K562 (cell line): ENCODE measurements around the gene ZFAND3. TPM values are rescaled to one million over a fixed set of nuclear protein-coding genes. Genes with fewer than 3 reads are reported as not detected.
"Not testable (repeated sequence)": the region's sequence is repeated elsewhere in the genome, so short reads cannot be mapped to it uniquely, and the experiment has no call there.

ENCODE experiments used
- ATAC-seq: fragments of 200-7000 bp; cut with Tn5 transposase; 3 replicates; pipeline ENCODE4 v1.9.1; 2020; ENCODE audit warnings: moderate library complexity
- BruUV-seq: library from RNA; stranded (reverse); fragments of 400-500 nt; replicated peaks from 2 replicates; lab custom pipeline; 2021; lab: Mats Ljungman, UMichigan
- CTCF ChIA-PET: fragments of 300-600 bp; formaldehyde crosslinking; extraction: SDS; loops from one replicate; lab custom pipeline; 2021; ENCODE audit warnings: low intra/inter-chr PET ratio; lab: Yijun Ruan, JAX
- POLR2A ChIA-PET: fragments of 300-600, 350-650 bp; sonication (Branson Sonifier 250); formaldehyde crosslinking; extraction: SDS; loops from one replicate; lab custom pipeline; 2021; ENCODE audit warnings: antibody characterized with exemption, inconsistent platforms; lab: Yijun Ruan, JAX
- DNase-seq, 4 experiments: peaks; one replicate each; pipeline versions ENCODE4 v3.0.0 to v3.0.0-alpha.2; 2011 to 2018; ENCODE audit warnings: low spot score in 3 of 4, mixed read lengths in 3 of 4; ENCODE audit errors: extremely low read depth in 1 of 4
- FAIRE-seq: peaks from 2 replicates; lab custom pipeline; 2011; peaks lifted over from hg19 to GRCh38; lab: Jason Lieb, UNC
- H2AFZ ChIP-seq: 2 replicates; pipeline ENCODE4 v1.6.0; 2011; ENCODE audit warnings: low read depth, low read length, control low read depth, inconsistent platforms
- H3K27ac ChIP-seq: fragments of 200-600 bp; 3 replicates; pipeline ENCODE4 v1.8.0; 2011; ENCODE audit warnings: low read depth, mild to moderate bottlenecking, control low read depth, inconsistent platforms, low read length, moderate library complexity, mixed read lengths; ENCODE audit errors: extremely low read depth
- H3K27me3 ChIP-seq, 2 experiments: fragments of 300-600 bp in 1 of 2; 2 replicates in 1 of 2; 3 replicates in 1 of 2; pipeline versions ENCODE4 v1.6.0 to v1.8.0; 2011; ENCODE audit warnings: inconsistent platforms in 2 of 2, low read length in 2 of 2, mild to moderate bottlenecking in 1 of 2, mixed read lengths in 1 of 2, moderate library complexity in 1 of 2; ENCODE audit not compliant: control insufficient read depth in 2 of 2, insufficient read depth in 2 of 2
- H3K36me3 ChIP-seq: fragments of 300-600 bp; 3 replicates; pipeline ENCODE4 v1.8.0; 2011; ENCODE audit warnings: mild to moderate bottlenecking, low read length, inconsistent platforms; ENCODE audit not compliant: control insufficient read depth, insufficient read depth
- H3K4me1 ChIP-seq, 2 experiments: fragments of 200-600 bp in 1 of 2; replicated peaks in 1 of 2; 2 replicates in 1 of 2; 3 replicates in 1 of 2; pipeline versions ENCODE4 v1.5.1 to v1.8.0; 2011; ENCODE audit warnings: inconsistent platforms in 2 of 2, low read length in 2 of 2, mild to moderate bottlenecking in 1 of 2, mixed read lengths in 1 of 2, moderate library complexity in 1 of 2; ENCODE audit not compliant: control insufficient read depth in 2 of 2, insufficient read depth in 2 of 2
- H3K4me2 ChIP-seq: 2 replicates; pipeline ENCODE4 v1.6.1; 2011; ENCODE audit warnings: low read length, control low read depth, inconsistent platforms, mixed read lengths; ENCODE audit not compliant: insufficient read depth
- H3K4me3 ChIP-seq: fragments of 200-600 bp; sonication (generic), shearing (Covaris generic); 2 replicates; pipeline ENCODE4 v1.5.1; 2016; ENCODE audit warnings: control low read depth, inconsistent platforms
- H3K79me2 ChIP-seq: fragments of 200-600 bp; 3 replicates; pipeline ENCODE4 v1.8.0; 2011; ENCODE audit warnings: low read length, inconsistent platforms; ENCODE audit not compliant: control insufficient read depth, insufficient read depth
- H3K9ac ChIP-seq, 2 experiments: 2 replicates each; pipeline versions ENCODE4 v1.6.0 to v1.6.1; 2011; ENCODE audit warnings: low read depth in 2 of 2, low read length in 2 of 2, control low read depth in 1 of 2, inconsistent platforms in 1 of 2, mild to moderate bottlenecking in 1 of 2, mixed read lengths in 1 of 2; ENCODE audit not compliant: insufficient read depth in 1 of 2
- H3K9me1 ChIP-seq: one replicate; pipeline ENCODE4 v1.6.0; 2011; ENCODE audit warnings: inconsistent platforms, mild to moderate bottlenecking, low read length, moderate library complexity; ENCODE audit not compliant: control insufficient read depth, insufficient read depth
- H3K9me3 ChIP-seq: replicated peaks from 2 replicates; pipeline ENCODE4 v1.5.1; 2011; ENCODE audit warnings: low read depth, low read length, inconsistent platforms; ENCODE audit not compliant: control insufficient read depth, insufficient read depth
- H4K20me1 ChIP-seq: replicated peaks from 2 replicates; pipeline ENCODE4 v1.6.1; 2011; ENCODE audit warnings: low read length, inconsistent platforms, mixed read lengths; ENCODE audit not compliant: control insufficient read depth, insufficient read depth
- BCL6 ChIP-seq: fragments of 250-450 bp; sonication (Bioruptor Pico); IDR thresholded peaks from 2 replicates; pipeline ENCODE4 v1.4.0; 2020
- EHMT2 ChIP-seq: fragments of 450-650 bp; IDR thresholded peaks from 2 replicates; pipeline ENCODE4 v1.6.1; 2018; ENCODE audit warnings: antibody characterized with exemption
- HOMEZ ChIP-seq: fragments of 250-450 bp; sonication (Bioruptor Pico); IDR thresholded peaks from 2 replicates; pipeline ENCODE4 v1.4.0; 2020; ENCODE audit warnings: mild to moderate bottlenecking, moderate library complexity
- POLR2G ChIP-seq: fragments of 200-400 bp; formaldehyde crosslinking; IDR thresholded peaks from 2 replicates; pipeline ENCODE4 v1.6.1; 2017; ENCODE audit warnings: low read depth, mild to moderate bottlenecking, antibody characterized with exemption, low read length, moderate library complexity
- PRMT5 ChIP-seq: sonication (generic); formaldehyde crosslinking; IDR thresholded peaks from 2 replicates; pipeline ENCODE4 v1.5.0; 2020; ENCODE audit warnings: missing genetic modification reagents
- RBM22 ChIP-seq: fragments of 200-400 bp; formaldehyde crosslinking; IDR thresholded peaks from 2 replicates; pipeline ENCODE4 v1.6.1; 2018; ENCODE audit warnings: low read length, low read depth; ENCODE audit not compliant: poor library complexity, severe bottlenecking
- ZNF146 ChIP-seq: IDR thresholded peaks from one replicate; pipeline ENCODE4 v1.6.1; 2018; ENCODE audit warnings: missing compliant biosample characterization; ENCODE audit not compliant: unreplicated experiment
- WGBS: fragments of 100-300 bp; shearing (Covaris generic); methylation state at CpG from one replicate; pipeline ENCODE4 v1.1.6; 2016; ENCODE audit warnings: low coverage, mixed read lengths; ENCODE audit not compliant: insufficient coverage; ENCODE audit errors: missing lambda C conversion rate; 5-methylcytosine and 5-hydroxymethylcytosine counted together
- in situ Hi-C: fragments of 300-500 bp; cut with MboI; formaldehyde crosslinking; loops from 4 replicates; pipeline ENCODE4 v1.15.0; 2018; ENCODE audit warnings: inconsistent platforms, mixed read lengths
- intact Hi-C: fragments of 100-400 bp; cut with micrococcal nuclease; formaldehyde crosslinking; loops from 2 replicates; pipeline ENCODE4 v1.14.2; 2022
- polyA plus RNA-seq, 8 experiments: library from polyadenylated mRNA; depleted of rRNA in 4 of 8; stranded (reverse) in 5 of 8; unstranded in 3 of 8; fragments of >200 nt; fragmentation: Nextera tagmentation in 2 of 8; fragmentation: Illumina TruSeq in 1 of 8; extraction: Ambion mirVana in 2 of 8; extraction: Trizol in 1 of 8; gene quantifications; 2 replicates each; pipeline versions ENCODE4 v1.2.1 to v1.2.3, GENCODE V29; 2011 to 2014; ENCODE audit warnings: inconsistent platforms in 1 of 8, missing spikeins in 1 of 8
- total RNA-seq, 7 experiments: library from RNA; depleted of rRNA in 6 of 7; stranded (reverse); fragments of >200 nt in 6 of 7; fragmentation: Illumina TruSeq in 2 of 7; extraction: Trizol in 2 of 7; gene quantifications; 2 replicates each; pipeline versions ENCODE4 v1.2.1 to v1.2.3, GENCODE V29; 2011 to 2021; ENCODE audit warnings: low replicate concordance in 1 of 7

ZFAND3 gene
- total and polyA plus RNA-seq, 9 of the 15 experiments (the other 6 are each of a cell fraction or from before 2014, with no cell fraction given): 0.81 to 26.6 (median 11.8) TPM

GRCh38 chr6:37948584-37948983 is 129.1 kb downstream of the ZFAND3 start:
- peaks cover 11% of the 10 kb centered on the region; the same call in 1 of the 2 replicates for H4K20me1 ChIP-seq
- not testable (repeated sequence) for H2AFZ ChIP-seq, H3K4me1 ChIP-seq, H3K4me2 ChIP-seq
- WGBS: 53% methylated on average over 2 of the region's 2 CpGs
- TF ChIP-seq ZNF146 (CRISPR knock-in tag): peak; percentile 81
- TF ChIP-seq, all 486 proteins: peak for 1; not testable (repeated sequence) for 485
- 0 out of 3 replicates have a peak, but pooled peaks cover 11% of the 10 kb centered on the region for H3K79me2 ChIP-seq
- H3K4me3 ChIP-seq, in situ Hi-C loops, DNase-seq, H3K9me3 ChIP-seq, H3K27ac ChIP-seq, H3K9me1 ChIP-seq, FAIRE-seq, BruUV-seq, intact Hi-C loops, POLR2A ChIA-PET, H3K27me3 ChIP-seq, ATAC-seq, H3K9ac ChIP-seq, H3K36me3 ChIP-seq, CTCF ChIA-PET: not testable (repeated sequence)

GRCh38 chr6:37952027-37952426 is 132.5 kb downstream of the ZFAND3 start:
- H2AFZ ChIP-seq: no peak overlapping the region
- DNase-seq: no peak
- H3K4me2 ChIP-seq: no peak overlapping the region
- no peak overlapping the region for H3K27ac ChIP-seq
- H3K36me3 ChIP-seq: no peaks in the 10 kb centered on the region
- FAIRE-seq: no peak
- intact Hi-C loops: no loop called here
- 64% methylated on average over 2 of the region's 2 CpGs for WGBS
- 0 out of 3 replicates have a peak, but pooled peaks cover 11% of the 10 kb centered on the region for H3K79me2 ChIP-seq
- H3K9me3 ChIP-seq: no peaks in the 10 kb centered on the region
- no peaks in the 10 kb centered on the region for H3K9me1 ChIP-seq
- peaks cover 4% of the 10 kb centered on the region; the same call in 1 of the 2 replicates for H4K20me1 ChIP-seq
- ChIA-PET CTCF (no interaction called here), POLR2A (interaction anchor here (0.8 kb wide), 1 partner anchor 9 kb away, joined by 3 read pairs; no protein-coding TSS in a partner anchor)
- in situ Hi-C loops: no loop called here
- no peaks in the 10 kb centered on the region for H3K27me3 ChIP-seq
- H3K9ac ChIP-seq: no peak overlapping the region
- no peaks in the 10 kb centered on the region for H3K4me1 ChIP-seq
- H3K4me3 ChIP-seq: no peak overlapping the region
- no peak for TF ChIP-seq POLR2G
- TF ChIP-seq EHMT2: no peak
- no peak for TF ChIP-seq PRMT5 (CRISPR knock-in tag)
- TF ChIP-seq HOMEZ (CRISPR knock-in tag): no peak
- no peak for TF ChIP-seq BCL6 (CRISPR knock-in tag)
- no peak for TF ChIP-seq RBM22
- ATAC-seq: no peak
- no TSS peak for BruUV-seq
